ENCODE data around the gene PINLYP.
A peak's percentile ranks its signal among the peaks of the same experiment; 100 is the strongest.

Gene PINLYP

GRCh38 chr19:43622070-43622469 lies 46.5 kb downstream of the PINLYP start:
- peaks cover 13% of the 10 kb centered on the region; the same call in 1 of the 2 replicates for H3K79me2 ChIP-seq (ENCODE audit: insufficient read depth, low read depth)
- no peak overlapping the region for H2AFZ ChIP-seq (ENCODE audit: low read depth)
- no peaks in the 10 kb centered on the region for H4K20me1 ChIP-seq (ENCODE audit: insufficient read depth)
- H3K9ac ChIP-seq: no peak overlapping the region
- no peaks in the 10 kb centered on the region for H3K27me3 ChIP-seq (ENCODE audit: insufficient read depth, low read depth)
- TF ChIP-seq CTCF (conservative IDR thresholded peaks at IDR 0.05; ENCODE audit: low read depth, low read length): no peak
- H3K4me3 ChIP-seq (IDR thresholded peaks at IDR 0.05; ENCODE audit: insufficient read depth, low read depth, low read length): no peak overlapping the region
- no peak overlapping the region for H3K4me2 ChIP-seq
- no peak overlapping the region for H3K27ac ChIP-seq
- peaks cover 16% of the 10 kb centered on the region for H3K4me1 ChIP-seq (ENCODE audit: low read depth, poor library complexity, severe bottlenecking)
- H3K36me3 ChIP-seq (ENCODE audit: insufficient read depth): no peaks in the 10 kb centered on the region

- TF ChIP-seq CTCF (conservative IDR thresholded peaks at IDR 0.05; ENCODE audit: low read depth, low read length): no peak
- Histone ChIP-seq H3K4me3 (IDR thresholded peaks at IDR 0.05; ENCODE audit: insufficient read depth, low read depth, low read length) (no peak overlapping the region), H4K20me1 (ENCODE audit: insufficient read depth) (no peaks in the 10 kb centered on the region), H3K36me3 (ENCODE audit: insufficient read depth) (no peaks in the 10 kb centered on the region), H3K4me1 (ENCODE audit: low read depth, poor library complexity, severe bottlenecking) (peaks cover 16% of the 10 kb centered on the region), H2AFZ (ENCODE audit: low read depth) (no peak overlapping the region), H3K27ac (no peak overlapping the region), H3K9ac (no peak overlapping the region), H3K27me3 (ENCODE audit: insufficient read depth, low read depth) (no peaks in the 10 kb centered on the region), H3K79me2 (ENCODE audit: insufficient read depth, low read depth) (peaks cover 8% of the 10 kb centered on the region; the same call in 1 of the 2 replicates), H3K4me2 (no peak overlapping the region)
These were observed 47.4 kb downstream of the PINLYP start for GRCh38 chr19:43622956-43623355.

- no peak overlapping the region for H3K27ac ChIP-seq
- no peak overlapping the region for H3K9ac ChIP-seq
- no peaks in the 10 kb centered on the region for H3K36me3 ChIP-seq (ENCODE audit: insufficient read depth)
- H3K4me3 ChIP-seq (IDR thresholded peaks at IDR 0.05; ENCODE audit: insufficient read depth, low read depth, low read length): no peak overlapping the region
- peak overlapping the region; percentile 72; the same call in 1 of the 2 replicates for H3K4me2 ChIP-seq
- peak overlapping the region; percentile 46; the same call in 1 of the 2 replicates for H2AFZ ChIP-seq (ENCODE audit: low read depth)
- no peaks in the 10 kb centered on the region for H3K27me3 ChIP-seq (ENCODE audit: insufficient read depth, low read depth)
- H3K79me2 ChIP-seq (ENCODE audit: insufficient read depth, low read depth): no peaks in the 10 kb centered on the region
- TF ChIP-seq CTCF (conservative IDR thresholded peaks at IDR 0.05; ENCODE audit: low read depth, low read length): no peak
- no peaks in the 10 kb centered on the region for H4K20me1 ChIP-seq (ENCODE audit: insufficient read depth)
- peaks cover 10% of the 10 kb centered on the region for H3K4me1 ChIP-seq (ENCODE audit: low read depth, poor library complexity, severe bottlenecking)
These were observed 48.5 kb downstream of the PINLYP start for GRCh38 chr19:43623889-43624670.

- Histone ChIP-seq H3K4me3 (IDR thresholded peaks at IDR 0.05; ENCODE audit: insufficient read depth, low read depth, low read length) (no peak overlapping the region), H3K27me3 (ENCODE audit: insufficient read depth, low read depth) (no peaks in the 10 kb centered on the region), H3K9ac (no peak overlapping the region), H2AFZ (ENCODE audit: low read depth) (peak overlapping the region; percentile 46; the same call in 1 of the 2 replicates), H3K4me2 (peak overlapping the region; percentile 72; the same call in 1 of the 2 replicates), H3K4me1 (ENCODE audit: low read depth, poor library complexity, severe bottlenecking) (peaks cover 9% of the 10 kb centered on the region), H3K79me2 (ENCODE audit: insufficient read depth, low read depth) (no peaks in the 10 kb centered on the region), H3K36me3 (ENCODE audit: insufficient read depth) (no peaks in the 10 kb centered on the region), H3K27ac (no peak overlapping the region), H4K20me1 (ENCODE audit: insufficient read depth) (no peaks in the 10 kb centered on the region)
- TF ChIP-seq CTCF (conservative IDR thresholded peaks at IDR 0.05; ENCODE audit: low read depth, low read length): peak; percentile 51; the same call in 1 of the 2 replicates
These were observed 49.3 kb downstream of the PINLYP start for GRCh38 chr19:43624933-43625332.

Data from KMS-11 (cell line).